CD14-positive monocyte (primary cell): ENCODE data around the gene DUSP11. TPM values are rescaled to one million over a fixed set of nuclear protein-coding genes. Genes with fewer than 3 reads are reported as not detected.
A peak's percentile ranks its signal among the peaks of the same experiment; 100 is the strongest.

ENCODE experiments used
- DNase-seq, 3 donors: peaks; one replicate each; pipeline ENCODE4 v3.0.0-alpha.2; 2011 to 2022
- H2AFZ ChIP-seq: 2 replicates; pipeline ENCODE4 v1.6.0; 2012; ENCODE audit warnings: mild to moderate bottlenecking, low read depth, low read length, inconsistent platforms; ENCODE audit not compliant: insufficient read depth, poor library complexity, severe bottlenecking
- H3K27ac ChIP-seq, 2 donors: 1 replicate in 1 of 2; 2 replicates in 1 of 2; pipeline ENCODE4 v1.5.1; 2012 to 2013; ENCODE audit warnings: low read length in 2 of 2, control low read depth in 1 of 2, inconsistent platforms in 1 of 2, low read depth in 1 of 2, mild to moderate bottlenecking in 1 of 2
- H3K27me3 ChIP-seq, 2 donors: one replicate each; pipeline versions ENCODE4 v1.6.0 to v1.6.1; 2011 to 2013; ENCODE audit warnings: low read length in 2 of 2; ENCODE audit not compliant: control insufficient read depth in 2 of 2, insufficient read depth in 2 of 2
- H3K36me3 ChIP-seq, 2 donors: replicated peaks in 1 of 2; 1 replicate in 1 of 2; 2 replicates in 1 of 2; pipeline versions ENCODE4 v1.5.1 to v1.6.1; 2012 to 2013; ENCODE audit warnings: low read length in 2 of 2, control low read depth in 1 of 2, inconsistent platforms in 1 of 2, mild to moderate bottlenecking in 1 of 2; ENCODE audit not compliant: insufficient read depth in 2 of 2, control insufficient read depth in 1 of 2
- H3K4me1 ChIP-seq, 2 donors: 1 replicate in 1 of 2; 2 replicates in 1 of 2; pipeline versions ENCODE4 v1.5.1 to v1.6.1; 2012 to 2013; ENCODE audit warnings: low read length in 2 of 2, control low read depth in 1 of 2, inconsistent platforms in 1 of 2, mild to moderate bottlenecking in 1 of 2, moderate library complexity in 1 of 2; ENCODE audit not compliant: insufficient read depth in 2 of 2, control insufficient read depth in 1 of 2
- H3K4me2 ChIP-seq: replicated peaks from 2 replicates; pipeline ENCODE3; 2012; ENCODE audit warnings: low read length, moderate library complexity, mild to moderate bottlenecking; ENCODE audit not compliant: poor library complexity, severe bottlenecking; ENCODE audit errors: extremely low read depth
- H3K4me3 ChIP-seq, 3 experiments: fragments of 200-600 bp in 1 of 3; sonication (generic) in 1 of 3; replicated peaks in 1 of 3; 1 replicate in 2 of 3; 2 replicates in 1 of 3; pipeline ENCODE4 v1.5.1; 2011 to 2013; ENCODE audit warnings: low read length in 3 of 3, mild to moderate bottlenecking in 3 of 3, control low read depth in 2 of 3, low read depth in 2 of 3, inconsistent platforms in 1 of 3, moderate library complexity in 1 of 3
- H3K79me2 ChIP-seq: 2 replicates; pipeline ENCODE4 v1.6.0; 2012; ENCODE audit warnings: mild to moderate bottlenecking, control low read depth, inconsistent platforms, low read length, moderate library complexity; ENCODE audit not compliant: insufficient read depth
- H3K9ac ChIP-seq: 2 replicates; pipeline ENCODE4 v1.6.0; 2017; ENCODE audit warnings: low read length, mild to moderate bottlenecking; ENCODE audit not compliant: insufficient read depth, poor library complexity, severe bottlenecking
- H3K9me3 ChIP-seq, 2 donors: replicated peaks in 1 of 2; 1 replicate in 1 of 2; 2 replicates in 1 of 2; pipeline versions ENCODE4 v1.5.1 to v1.6.1; 2012 to 2013; ENCODE audit warnings: low read length in 2 of 2, control low read depth in 1 of 2; ENCODE audit not compliant: control insufficient read depth in 1 of 2, insufficient read depth in 1 of 2
- H4K20me1 ChIP-seq: 2 replicates; pipeline ENCODE4 v1.6.0; 2012; ENCODE audit warnings: mild to moderate bottlenecking, low read length, control low read depth, moderate library complexity; ENCODE audit not compliant: insufficient read depth
- H3K27ac Mint-ChIP-seq, 7 donors: one replicate each; pipeline ENCODE4 v1.8.0; 2020; ENCODE audit warnings: mild to moderate bottlenecking in 7 of 7, mixed read lengths in 7 of 7, moderate library complexity in 6 of 7, inconsistent platforms in 2 of 7
- H3K27me3 Mint-ChIP-seq, 3 donors: one replicate each; pipeline ENCODE4 v1.8.0; 2021 to 2022; ENCODE audit warnings: low read depth in 3 of 3, mild to moderate bottlenecking in 3 of 3, mixed read lengths in 3 of 3, moderate library complexity in 3 of 3, inconsistent platforms in 1 of 3
- H3K36me3 Mint-ChIP-seq, 2 donors: one replicate each; pipeline ENCODE4 v1.8.0; 2020; ENCODE audit warnings: mixed read lengths in 2 of 2, inconsistent platforms in 1 of 2, mild to moderate bottlenecking in 1 of 2
- H3K4me1 Mint-ChIP-seq: one replicate; pipeline ENCODE4 v1.8.0; 2020; ENCODE audit warnings: mild to moderate bottlenecking, mixed read lengths
- H3K4me3 Mint-ChIP-seq, 2 donors: one replicate each; pipeline ENCODE4 v1.8.0; 2020; ENCODE audit warnings: mild to moderate bottlenecking in 2 of 2, mixed read lengths in 2 of 2, moderate library complexity in 1 of 2
- H3K9me3 Mint-ChIP-seq, 7 donors: one replicate each; pipeline ENCODE4 v1.8.0; 2020 to 2022; ENCODE audit warnings: mixed read lengths in 7 of 7, mild to moderate bottlenecking in 6 of 7, moderate library complexity in 6 of 7, inconsistent platforms in 2 of 7
- WGBS: methylation state at CpG from one replicate; pipeline ENCODE4 v1.1.5; 2013; ENCODE audit warnings: missing lambda C conversion rate; ENCODE audit not compliant: insufficient coverage; 5-methylcytosine and 5-hydroxymethylcytosine counted together
- intact Hi-C, 2 donors: fragments of 100-400 bp; cut with micrococcal nuclease; formaldehyde crosslinking; loops; one replicate each; pipeline versions ENCODE4 v1.15.0 to v1.15.1; 2023
- polyA plus RNA-seq, 3 donors: library from polyadenylated mRNA; depleted of rRNA in 1 of 3; unstranded in 2 of 3; stranded (reverse) in 1 of 3; fragments of 300-500 nt in 2 of 3; fragments of >200 nt in 1 of 3; fragmentation: Illumina TruSeq in 2 of 3; gene quantifications; 1 replicate in 2 of 3; 2 replicates in 1 of 3; pipeline ENCODE4 v1.2.3, GENCODE V29; 2012 to 2021
- TF ChIP-seq, protein P1 (sequence below): fragments of 200-600 bp; IDR thresholded peaks from one replicate; pipeline ENCODE4 v1.8.0; 2022; ENCODE audit warnings: antibody characterized with exemption, mild to moderate bottlenecking

DUSP11 gene
- polyA plus RNA-seq, 3 donors = 9.9 to 25.7 (median 23.1) TPM

DNA sequence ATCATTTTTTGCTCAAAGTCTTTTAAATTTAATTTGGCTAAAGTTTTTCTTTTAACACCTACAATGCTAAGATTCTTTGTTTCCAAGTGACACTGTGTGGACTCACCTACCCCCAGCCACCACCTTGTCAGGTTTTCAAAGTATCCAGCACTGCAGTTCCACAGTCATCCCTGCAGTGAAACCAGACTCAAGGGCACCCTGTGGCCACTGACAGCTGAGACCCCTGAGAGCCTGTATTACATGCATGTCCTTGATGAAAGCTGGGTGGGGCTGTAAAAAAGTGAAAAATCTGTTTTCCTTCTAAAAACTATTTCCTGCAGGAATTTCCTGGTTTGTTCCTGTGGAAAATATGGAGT, 62.7 kb downstream of the DUSP11 start:
- H3K27me3 ChIP-seq = no peaks in the 10 kb centered on the region
- Mint-ChIP-seq H3K27ac (peak overlapping the region in 2 of 7 donors; percentile 70 to 82), H3K4me3 (peak overlapping the region; percentile 67 to 72), H3K4me1 (peaks cover 22% of the 10 kb centered on the region), H3K36me3 (no peaks in the 10 kb centered on the region), H3K27me3 (peaks cover 0 to 3% (median 0%) of the 10 kb centered on the region in 3 donors), H3K9me3 (peaks cover 7 to 24% (median 17%) of the 10 kb centered on the region in 7 donors)
- peak overlapping the region; percentile 50 for H3K4me2 ChIP-seq
- H3K27ac ChIP-seq = peak overlapping the region; percentile 13 to 72
- TF ChIP-seq, protein P1, sequence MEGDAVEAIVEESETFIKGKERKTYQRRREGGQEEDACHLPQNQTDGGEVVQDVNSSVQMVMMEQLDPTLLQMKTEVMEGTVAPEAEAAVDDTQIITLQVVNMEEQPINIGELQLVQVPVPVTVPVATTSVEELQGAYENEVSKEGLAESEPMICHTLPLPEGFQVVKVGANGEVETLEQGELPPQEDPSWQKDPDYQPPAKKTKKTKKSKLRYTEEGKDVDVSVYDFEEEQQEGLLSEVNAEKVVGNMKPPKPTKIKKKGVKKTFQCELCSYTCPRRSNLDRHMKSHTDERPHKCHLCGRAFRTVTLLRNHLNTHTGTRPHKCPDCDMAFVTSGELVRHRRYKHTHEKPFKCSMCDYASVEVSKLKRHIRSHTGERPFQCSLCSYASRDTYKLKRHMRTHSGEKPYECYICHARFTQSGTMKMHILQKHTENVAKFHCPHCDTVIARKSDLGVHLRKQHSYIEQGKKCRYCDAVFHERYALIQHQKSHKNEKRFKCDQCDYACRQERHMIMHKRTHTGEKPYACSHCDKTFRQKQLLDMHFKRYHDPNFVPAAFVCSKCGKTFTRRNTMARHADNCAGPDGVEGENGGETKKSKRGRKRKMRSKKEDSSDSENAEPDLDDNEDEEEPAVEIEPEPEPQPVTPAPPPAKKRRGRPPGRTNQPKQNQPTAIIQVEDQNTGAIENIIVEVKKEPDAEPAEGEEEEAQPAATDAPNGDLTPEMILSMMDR = no peak
- DNase-seq = no peak
- intact Hi-C loops = no loop called here
- no peaks in the 10 kb centered on the region for H4K20me1 ChIP-seq
- peaks cover 10% of the 10 kb centered on the region in 2 donors for H3K9me3 ChIP-seq
- H3K9ac ChIP-seq = no peak overlapping the region
- peaks cover 21 to 23% of the 10 kb centered on the region in 2 donors for H3K4me1 ChIP-seq
- H3K79me2 ChIP-seq = no peaks in the 10 kb centered on the region
- H3K4me3 ChIP-seq = peak overlapping the region in 1 of 3 experiments; percentile 58
- peak overlapping the region; percentile 63 for H2AFZ ChIP-seq
- no peaks in the 10 kb centered on the region for H3K36me3 ChIP-seq

DNA sequence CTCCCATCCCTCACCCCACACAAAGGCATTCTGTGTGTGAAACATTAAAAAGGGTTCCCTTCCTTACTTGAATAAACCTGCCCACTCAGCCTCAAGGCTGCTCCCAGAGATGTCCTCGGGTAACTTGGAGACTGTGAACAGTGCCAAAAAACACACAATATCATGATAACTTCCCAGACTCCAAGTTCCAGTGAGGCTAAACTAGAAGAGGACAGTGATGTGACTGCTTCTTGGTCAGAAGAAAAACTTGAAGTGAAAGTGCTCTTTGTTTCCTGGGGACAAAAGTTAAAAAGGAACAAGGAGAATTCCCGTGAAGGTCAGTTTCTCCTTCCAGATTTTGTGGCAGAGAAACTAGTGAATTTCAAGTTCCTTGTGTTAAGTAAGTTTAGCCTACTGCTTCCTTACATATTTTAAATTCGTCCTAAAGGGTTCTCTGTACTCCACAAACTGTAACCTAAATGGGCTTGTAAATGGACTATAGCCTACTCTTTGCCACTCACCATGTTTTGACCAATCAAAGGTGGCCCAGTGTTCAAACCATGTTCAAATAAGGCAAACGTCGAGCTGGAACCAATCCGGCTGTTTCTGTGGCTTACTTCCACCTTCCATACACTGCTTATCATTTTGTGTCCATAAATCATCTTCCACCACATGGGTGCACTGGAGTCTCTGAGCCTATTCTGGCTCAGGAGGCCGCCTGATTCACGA, 63.2 kb downstream of the DUSP11 start:
- peaks cover 0 to 3% (median 2%) of the 10 kb centered on the region in 3 donors for H3K27me3 Mint-ChIP-seq
- peak overlapping the region; percentile 31 to 82 (median 70) for H3K27ac Mint-ChIP-seq
- TF ChIP-seq, protein P1 = no peak
- Histone ChIP-seq H3K79me2 (no peaks in the 10 kb centered on the region), H4K20me1 (no peaks in the 10 kb centered on the region), H3K4me1 (peaks cover 21 to 23% of the 10 kb centered on the region in 2 donors), H3K4me3 (peak overlapping the region in 2 of 3 experiments; percentile 26 to 58), H3K27me3 (no peaks in the 10 kb centered on the region), H3K36me3 (no peaks in the 10 kb centered on the region), H3K9ac (peak overlapping the region; percentile 11), H3K4me2 (peak overlapping the region; percentile 50), H2AFZ (peak overlapping the region; percentile 63), H3K27ac (peak overlapping the region; percentile 31 to 72), H3K9me3 (peaks cover 10% of the 10 kb centered on the region in 2 donors)
- H3K4me3 Mint-ChIP-seq = peak overlapping the region; percentile 67 to 72
- intact Hi-C loops = no loop called here
- 0% methylated on average over 4 of the region's 8 CpGs for WGBS
- peak; percentile 10 to 52 (median 39) for DNase-seq
- H3K36me3 Mint-ChIP-seq = no peaks in the 10 kb centered on the region
- H3K9me3 Mint-ChIP-seq = peaks cover 7 to 21% (median 17%) of the 10 kb centered on the region in 7 donors
- H3K4me1 Mint-ChIP-seq = peaks cover 22% of the 10 kb centered on the region
